ENCODE results near the gene SMAD4.
"Not testable (repeated sequence)": the region's sequence is repeated elsewhere in the genome, so short reads cannot be mapped to it uniquely, and the experiment has no call there.

The SMAD4 gene

DNA sequence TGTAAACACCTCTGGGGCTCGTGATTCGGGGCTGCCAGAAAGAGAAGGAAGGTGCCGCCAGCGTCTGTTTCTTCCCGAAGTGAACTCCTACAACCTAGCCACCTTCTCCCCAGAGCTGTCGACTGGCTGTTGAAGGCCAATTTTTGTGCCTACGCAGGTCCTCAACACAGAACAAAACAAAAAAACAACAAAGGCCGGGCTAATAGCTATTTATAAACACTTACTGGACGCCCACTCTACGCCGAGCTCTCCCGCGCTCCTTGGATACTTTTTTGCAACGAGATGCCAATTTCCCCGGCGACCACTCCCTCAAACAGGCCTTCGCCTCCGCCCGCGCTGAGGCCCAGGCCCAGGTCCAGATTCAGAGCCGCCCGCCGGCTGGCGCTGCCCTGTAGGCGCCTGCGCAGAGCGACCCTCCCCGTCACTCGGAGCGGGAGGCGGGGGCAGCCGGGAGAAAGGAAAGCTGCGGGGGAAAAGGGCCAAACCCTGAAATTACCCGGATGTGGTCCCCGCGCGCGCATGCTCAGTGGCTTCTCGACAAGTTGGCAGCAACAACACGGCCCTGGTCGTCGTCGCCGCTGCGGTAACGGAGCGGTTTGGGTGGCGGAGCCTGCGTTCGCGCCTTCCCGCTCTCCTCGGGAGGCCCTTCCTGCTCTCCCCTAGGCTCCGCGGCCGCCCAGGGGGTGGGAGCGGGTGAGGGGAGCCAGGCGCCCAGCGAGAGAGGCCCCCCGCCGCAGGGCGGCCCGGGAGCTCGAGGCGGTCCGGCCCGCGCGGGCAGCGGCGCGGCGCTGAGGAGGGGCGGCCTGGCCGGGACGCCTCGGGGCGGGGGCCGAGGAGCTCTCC is at the start of gene SMAD4:
TSS of gene SMAD4 (plus strand) at position 520 of the 843 bp plus-strand sequence. CDS start 16,834 bp downstream, outside the sequence.
- peak; percentile 91 for DNase-seq

DNA sequence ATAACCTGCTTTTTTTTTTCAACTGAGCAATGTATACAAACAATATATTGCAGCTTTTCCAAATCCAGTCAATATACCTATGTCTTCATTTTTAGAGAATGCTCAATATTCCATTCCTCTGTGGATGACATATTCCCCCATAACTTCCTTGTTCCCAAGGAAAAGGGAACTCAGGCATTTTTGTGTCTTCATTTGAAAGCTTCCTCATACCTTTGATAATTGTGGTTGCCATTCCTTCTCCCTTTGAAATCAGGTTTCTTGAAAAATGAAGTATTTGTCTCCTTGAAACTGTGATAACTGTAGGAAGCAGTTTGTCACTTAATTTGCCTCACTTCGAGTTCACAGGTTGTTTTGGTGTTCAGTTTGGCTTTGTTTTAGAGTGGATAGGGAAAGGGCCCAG is 48.6 kb upstream of the SMAD4 start:
- no peak for DNase-seq

DNA sequence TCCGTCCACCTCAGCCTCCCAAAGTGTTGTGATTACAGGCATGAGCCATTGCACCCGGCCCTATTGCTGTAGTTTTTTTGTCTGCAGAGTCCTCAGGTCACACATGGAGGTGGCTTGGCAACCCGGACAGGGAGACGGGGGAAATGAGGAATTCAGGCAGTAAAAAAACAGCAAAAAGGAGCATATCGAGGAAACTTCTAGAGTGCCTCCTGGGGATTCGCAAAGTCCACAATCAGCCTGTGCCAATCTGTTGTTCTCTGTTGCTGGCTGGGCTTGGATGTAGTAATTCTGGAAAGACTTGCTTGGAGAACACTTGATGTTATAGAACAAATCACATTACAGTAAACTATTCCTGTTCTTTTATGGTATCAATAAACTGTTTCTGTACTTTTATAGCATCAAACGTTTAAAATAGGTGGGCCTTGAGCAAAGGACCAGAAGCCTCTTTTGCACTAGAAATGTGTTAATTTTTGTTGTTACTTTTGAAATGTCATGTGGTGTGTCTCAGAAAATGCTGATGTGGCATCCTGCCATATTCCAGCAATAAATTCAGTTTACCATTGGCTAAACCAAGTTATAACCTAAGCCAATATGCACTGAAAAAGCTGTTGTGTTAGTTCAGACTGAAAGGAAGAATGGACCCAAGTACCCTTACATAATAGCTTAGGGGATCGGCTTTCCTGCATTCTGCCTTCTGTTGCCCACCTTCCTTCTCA is 47.8 kb upstream of the SMAD4 start:
- DNase-seq: no peak

DNA sequence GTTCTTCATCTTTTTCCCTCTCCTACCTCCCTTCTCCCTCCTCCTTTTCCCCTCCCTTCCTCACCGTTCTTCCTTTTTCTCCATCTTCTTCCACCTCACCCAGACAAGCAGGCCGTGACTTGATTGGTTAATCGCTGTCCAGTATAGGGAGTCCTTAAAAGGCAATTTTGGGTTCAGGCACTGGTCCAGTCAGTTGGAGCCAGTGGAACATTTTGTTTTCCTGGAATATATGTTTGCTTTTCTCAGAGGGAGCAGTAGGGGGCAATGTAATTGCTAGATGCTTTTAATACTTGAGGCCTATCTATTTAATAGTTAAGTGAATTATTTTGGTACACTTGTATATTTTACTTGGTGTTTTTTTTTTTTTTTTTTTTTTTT is 47.2 kb upstream of the SMAD4 start:
- DNase-seq: no peak

DNA sequence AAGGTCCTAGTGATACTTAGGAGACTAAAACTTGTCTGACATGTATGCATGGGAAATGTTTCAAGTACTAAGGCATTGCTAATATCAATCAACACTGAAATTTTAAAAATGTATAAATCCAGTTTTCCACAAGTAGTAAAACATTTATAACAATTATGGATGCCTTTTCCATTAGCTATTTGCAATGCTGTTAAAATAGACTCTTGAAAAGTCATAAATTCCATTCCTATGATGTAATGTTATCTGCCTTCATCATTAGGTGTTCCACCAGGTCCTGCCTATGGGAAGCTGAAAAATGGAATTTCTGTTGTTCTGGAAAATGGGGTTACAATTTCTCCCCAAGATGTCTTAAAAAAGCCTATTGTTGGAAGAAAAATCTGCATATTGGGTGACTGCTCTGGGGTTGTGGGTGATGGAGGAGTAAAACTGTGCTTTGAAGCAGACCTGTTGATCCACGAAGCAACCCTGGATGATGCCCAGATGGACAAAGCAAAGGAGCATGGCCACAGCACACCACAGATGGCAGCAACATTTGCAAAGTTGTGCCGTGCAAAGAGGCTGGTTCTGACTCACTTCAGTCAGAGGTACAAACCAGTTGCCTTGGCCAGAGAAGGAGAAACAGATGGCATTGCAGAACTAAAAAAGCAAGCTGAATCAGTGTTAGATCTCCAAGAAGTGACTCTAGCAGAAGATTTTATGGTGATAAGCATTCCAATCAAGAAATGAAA is 43.5 kb upstream of the SMAD4 start:
- DNase-seq: no peak

DNA sequence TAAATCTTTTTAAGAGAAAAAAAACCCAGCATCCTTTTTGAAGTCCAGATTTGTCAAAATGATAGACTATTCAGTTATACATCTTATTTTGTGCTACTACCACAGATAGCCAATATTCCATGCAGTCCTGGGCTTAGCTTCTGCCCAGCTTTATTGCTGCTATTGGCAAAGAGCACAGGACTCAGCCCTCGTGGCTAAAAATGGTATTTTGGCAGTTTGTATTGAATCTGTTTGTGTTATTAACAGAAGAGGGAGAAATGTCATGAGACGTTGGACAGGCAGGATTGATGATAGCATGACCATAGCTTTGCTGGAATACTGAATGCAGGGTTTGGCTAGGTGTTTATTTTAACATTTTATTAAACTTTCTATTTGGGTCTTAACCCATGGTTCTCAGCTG is 42.8 kb upstream of the SMAD4 start:
- DNase-seq: no peak

DNA sequence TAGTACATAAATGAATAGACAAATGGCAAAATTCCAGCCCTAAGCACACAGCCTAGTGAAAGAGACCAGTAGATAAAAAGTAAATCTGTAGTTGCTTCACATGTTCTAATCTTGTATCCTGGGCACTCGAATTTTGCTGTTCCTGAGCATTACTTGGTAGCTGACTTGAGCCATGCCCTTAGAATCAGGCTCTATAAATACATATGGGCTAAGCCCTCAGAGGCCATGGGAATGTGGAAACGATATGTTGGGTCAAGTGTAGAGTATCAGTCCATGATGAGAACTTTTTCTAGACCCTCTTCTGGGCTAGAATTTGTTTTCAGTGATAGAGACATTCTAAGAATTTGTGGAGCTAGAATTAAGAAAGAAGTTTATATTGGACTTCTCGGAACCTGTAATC is 40.3 kb upstream of the SMAD4 start:
- no peak for DNase-seq

DNA sequence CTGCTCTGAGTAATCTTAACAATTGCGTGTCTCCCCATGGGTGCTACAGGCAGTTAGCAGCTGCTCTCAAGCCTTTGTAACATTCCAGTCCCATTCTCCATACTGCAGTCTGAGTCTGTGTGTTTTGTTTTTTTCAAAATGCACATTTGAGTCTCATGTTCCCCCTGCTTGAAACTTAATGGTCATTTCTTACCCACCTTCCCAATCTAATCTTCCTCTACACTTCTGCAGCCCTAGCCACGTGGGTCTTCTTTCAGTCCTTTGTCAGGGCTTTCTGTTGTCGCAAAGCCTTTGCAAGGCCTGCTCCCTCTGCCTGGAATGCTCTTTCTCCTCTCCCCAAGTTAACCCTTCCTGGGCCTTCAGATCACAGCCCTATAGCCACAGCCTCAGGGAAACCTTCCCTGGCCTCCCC is 37.7 kb upstream of the SMAD4 start:
- DNase-seq: no peak

DNA sequence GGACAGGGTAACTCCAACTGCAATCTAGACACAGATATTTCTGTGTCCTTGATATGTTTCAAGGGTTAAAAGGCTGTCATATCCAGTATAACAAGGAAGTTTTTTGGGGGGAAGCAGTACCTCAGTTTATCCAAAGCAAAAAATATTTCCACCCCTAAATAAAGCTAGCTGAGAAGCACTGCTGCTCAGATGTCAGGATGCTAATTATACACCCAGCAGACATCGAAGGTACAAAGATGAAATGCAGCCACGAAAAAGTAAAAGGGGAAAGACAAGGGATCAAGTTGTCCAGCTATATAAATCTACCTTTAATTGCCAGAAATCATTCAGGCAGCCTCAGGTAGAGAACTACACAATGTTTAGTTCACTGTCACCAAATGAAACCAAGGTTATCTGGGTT is 36.0 kb upstream of the SMAD4 start:
- no peak for DNase-seq

DNA sequence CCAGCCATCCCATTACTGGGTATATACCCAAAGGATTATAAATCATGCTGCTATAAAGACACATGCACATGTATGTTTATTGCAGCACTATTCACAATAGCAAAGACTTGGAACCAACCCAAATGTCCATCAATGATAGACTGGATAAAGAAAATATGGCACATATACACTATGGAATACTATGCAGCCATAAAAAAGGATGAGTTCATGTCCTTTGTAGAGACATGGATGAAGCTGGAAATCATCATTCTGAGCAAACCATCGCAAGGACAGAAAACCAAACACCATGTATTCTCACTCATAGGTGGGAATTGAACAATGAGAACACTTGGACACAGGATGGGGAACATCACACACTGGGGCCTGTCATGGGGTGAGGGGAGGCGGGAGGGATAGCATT is 26.8 kb upstream of the SMAD4 start:
- DNase-seq: not testable (repeated sequence)

DNA sequence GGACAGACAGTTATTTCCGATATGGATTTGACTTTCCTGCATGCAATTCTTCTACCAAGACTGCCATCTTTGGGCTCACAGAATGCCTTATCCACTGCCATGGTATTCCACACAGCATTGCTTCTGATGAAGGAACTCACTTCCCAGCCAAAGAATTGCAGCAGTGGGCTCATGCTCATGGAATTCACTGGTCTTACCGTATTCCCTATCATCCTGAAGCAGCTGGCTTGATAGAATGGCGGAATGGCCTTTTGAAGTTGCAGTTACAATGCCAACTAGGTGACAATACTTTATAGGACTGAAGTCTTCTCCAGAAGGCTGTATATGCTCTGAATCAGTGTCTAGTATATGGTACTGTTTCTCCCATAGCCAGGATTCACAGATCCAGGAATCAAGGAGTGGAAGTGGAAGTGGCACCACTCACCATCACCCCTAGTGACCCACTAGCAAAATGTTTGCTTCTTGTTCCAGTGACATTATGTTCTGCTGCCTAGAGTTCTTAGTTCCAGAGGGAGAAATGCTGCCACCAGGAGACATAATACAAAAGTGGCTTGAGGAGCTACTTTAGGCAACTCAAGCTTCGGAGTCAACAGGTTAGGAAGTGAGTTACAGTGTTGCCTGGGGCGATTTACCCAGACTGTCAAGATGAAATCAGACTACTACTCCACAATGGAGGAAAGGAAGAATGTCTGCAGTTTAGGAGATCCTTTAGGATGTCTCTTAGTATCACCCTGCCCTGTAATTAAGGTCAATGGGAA is 23.8 kb upstream of the SMAD4 start:
- no peak for DNase-seq

DNA sequence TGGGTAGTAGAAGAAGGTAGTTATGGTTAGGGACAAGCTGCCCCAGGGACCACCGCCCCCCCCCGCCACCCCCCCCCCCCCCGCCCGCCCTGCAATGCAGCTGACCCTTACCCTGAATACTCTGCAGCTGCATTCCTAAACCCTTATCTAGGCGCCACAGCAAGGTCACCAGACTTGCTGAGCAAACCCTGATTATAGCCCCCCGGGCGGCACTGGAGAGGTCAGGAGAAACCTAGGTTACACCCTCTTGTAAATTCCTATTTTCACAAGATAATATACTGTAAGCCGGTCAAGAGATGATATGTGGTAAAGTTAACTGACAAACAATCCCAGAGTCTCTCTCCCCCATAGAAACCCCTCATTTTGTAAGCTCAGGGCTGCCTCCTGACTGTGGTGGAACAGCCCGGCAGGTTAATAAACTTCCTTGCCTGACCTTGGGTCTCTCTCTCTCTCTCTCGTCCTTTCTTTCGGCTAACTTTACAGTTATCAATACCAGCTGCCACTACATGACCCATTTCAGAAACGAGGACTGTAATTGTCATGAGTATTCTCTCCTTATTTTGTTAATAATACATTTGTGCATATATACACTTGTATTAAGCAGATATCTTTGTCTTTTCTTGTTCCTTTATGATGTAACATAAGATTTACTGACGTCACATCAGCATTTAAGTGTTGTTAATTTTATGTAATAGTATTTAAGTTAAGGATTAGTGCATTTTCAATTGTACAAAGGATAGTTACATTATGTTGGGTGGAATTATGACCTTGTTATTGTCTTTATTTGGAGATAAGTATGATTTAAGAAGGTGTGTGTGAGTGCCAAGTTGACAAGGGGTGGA is 22.8 kb upstream of the SMAD4 start:
- DNase-seq: no peak

DNA sequence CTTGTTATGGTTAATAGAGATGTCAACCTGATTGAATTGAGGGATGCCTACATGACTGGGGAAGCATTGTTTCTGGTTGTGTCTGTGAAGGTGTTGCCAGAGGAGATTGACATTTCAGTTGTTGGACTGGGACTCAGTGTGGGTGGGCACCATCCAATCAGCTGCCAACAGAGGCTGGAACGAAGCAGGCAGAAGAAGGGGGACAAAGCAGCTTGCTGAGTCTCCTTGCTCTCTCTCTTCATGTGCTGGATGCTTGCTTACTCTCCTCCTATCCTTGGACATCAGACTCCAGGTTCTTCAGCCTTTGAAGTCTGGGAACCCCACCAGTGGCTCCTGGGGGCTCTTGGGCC is 22.2 kb upstream of the SMAD4 start:
- no peak for DNase-seq

DNA sequence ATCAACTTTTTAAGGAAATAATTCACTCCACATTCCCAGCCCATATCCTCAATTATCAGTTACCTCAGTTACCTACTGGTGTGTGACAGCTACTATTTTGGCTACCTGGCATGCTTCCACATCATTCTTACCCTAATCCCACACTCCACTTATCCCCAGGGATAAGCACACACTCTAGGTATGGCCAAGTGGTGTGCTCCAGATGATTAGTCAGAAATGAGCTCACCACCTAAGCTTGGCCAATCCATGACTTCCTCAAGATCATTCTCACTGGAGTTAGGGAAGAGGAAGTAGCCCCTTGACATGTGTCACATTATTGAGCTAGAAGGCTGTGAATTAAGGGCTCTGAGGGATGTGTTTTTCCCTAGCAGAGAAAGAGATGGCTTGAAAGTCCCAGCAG is 20.9 kb upstream of the SMAD4 start:
- DNase-seq: peak; percentile 44

DNA sequence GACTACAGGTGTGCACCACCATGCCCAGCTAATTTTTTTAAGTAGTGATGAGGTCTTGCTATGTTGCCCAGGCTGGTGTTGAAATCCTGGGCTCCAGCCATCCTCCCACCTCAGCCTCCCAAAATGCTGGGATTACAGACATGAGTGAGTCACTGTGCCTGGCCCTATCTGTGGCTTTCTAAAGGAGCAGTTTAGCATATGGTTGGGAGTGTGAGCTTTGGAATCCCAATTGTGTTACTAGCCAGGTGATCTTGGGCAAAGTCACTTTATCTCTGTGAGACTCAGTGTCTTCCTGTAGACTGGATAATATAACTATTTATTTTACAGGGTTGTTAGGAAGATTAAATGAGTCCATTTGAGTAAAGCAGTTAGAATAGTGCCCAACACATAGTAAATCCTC is 19.8 kb upstream of the SMAD4 start:
- no peak for DNase-seq

DNA sequence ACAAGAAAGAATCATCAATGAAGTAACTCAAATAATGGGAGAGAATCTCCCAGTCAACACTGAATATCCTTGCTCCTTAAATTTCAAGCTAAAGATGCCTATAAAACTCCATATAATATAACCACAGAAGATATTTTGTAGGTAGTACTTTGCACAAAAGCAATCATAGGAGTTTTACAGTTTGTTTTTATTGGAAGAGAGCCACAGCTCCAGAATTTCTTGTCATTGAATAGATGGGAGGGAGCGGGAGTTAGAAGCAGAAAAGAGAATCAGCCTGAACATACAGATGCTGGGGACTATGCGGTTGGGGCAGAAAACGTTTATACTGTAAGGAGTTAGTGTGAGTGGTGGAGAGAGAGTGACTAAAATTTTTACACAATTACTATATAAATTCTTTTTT is 18.3 kb upstream of the SMAD4 start:
- no peak for DNase-seq

DNA sequence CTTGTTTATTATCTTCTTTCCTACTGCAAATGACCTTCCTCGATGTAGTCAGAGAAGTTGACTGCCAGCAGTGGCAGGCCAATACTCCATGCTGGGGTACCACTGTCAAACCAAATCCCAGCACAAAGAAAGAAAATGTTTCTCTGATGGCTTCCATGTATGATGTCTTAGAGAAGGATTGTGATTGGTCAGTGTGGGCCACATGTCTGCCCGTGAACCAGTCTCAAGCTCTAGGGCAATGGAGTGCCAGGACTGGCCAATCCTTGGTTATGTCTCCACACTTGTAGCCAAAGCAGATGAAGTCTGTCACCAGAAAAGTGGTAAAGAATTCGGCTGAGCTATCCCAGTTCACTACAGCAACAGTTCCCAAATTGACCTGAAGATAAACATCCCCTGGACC is 17.6 kb upstream of the SMAD4 start:
- DNase-seq: no peak

DNA sequence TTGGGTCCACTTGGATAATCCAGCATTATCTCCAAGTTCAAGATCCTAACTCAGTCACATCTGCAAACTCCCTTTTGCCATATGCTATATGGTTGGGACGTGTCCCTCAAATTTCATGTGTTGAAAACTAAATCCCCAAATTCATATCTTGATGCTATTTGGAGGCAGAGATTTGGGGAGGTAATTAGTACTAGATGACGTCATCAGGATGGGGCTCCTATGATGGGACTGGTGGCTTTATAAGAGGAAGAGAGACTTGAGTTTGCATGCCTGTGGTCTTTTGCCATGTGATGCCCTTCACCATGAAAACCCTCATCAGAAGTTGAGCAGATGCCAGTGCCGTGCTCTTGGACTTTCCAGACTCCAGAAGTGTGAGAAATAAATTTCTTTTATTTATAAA is 16.8 kb upstream of the SMAD4 start:
- DNase-seq: no peak

DNA sequence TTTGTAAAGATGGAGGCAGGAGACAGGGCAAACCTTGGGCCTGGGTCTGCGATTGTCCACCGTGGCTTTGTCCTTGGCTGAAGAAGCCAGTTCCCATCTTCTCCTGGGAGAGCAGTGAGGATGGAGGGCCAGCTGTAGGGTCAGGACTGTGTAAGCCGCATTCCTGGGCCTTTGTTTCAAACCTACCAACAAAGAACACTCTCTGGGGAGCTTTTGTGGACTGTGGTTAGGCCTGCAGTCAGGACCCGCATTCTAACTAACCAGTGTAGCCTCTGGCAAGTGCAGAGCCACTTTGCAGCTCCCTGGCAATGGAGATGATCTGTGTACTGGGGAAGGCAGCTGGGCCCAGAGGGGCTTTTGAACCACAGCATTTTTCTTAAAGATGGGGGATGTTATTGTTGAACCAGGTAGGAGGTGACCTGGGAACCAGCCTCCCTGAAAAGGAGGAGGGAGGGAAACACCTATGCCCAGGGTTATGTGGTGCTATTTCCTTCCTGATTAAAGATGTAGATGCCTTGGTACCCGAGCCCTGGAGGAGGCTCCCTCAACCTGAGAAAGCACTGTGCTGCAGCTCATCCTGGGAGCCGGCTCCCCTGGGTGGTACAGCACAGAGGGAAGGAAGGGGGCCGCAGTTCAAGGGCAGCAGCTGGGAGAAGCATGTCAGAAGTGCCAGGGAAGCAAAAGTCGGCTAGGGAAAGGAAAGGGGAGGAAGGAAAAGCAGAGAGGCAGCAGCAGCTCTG is 12.7 kb upstream of the SMAD4 start:
- no peak for DNase-seq

DNA sequence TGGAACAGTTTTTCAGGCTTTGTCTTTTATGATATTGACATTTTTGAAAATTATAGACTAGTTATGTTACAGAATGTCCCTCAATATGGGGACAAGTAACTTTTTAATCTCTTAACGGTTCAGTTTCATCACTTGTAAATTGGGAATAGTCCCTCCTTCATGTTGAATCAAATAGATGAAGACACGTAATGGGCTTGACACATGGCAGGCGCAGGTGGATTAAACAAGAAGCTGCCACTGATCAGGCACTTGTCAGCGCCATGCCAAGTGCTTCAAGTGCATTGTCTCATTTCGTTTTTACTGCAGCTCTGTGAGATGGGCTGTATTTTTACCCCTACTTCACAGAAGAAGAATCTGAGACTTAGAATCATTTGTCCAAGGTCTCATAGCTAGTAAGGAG is 9.5 kb upstream of the SMAD4 start:
- DNase-seq: peak; percentile 5

DNA sequence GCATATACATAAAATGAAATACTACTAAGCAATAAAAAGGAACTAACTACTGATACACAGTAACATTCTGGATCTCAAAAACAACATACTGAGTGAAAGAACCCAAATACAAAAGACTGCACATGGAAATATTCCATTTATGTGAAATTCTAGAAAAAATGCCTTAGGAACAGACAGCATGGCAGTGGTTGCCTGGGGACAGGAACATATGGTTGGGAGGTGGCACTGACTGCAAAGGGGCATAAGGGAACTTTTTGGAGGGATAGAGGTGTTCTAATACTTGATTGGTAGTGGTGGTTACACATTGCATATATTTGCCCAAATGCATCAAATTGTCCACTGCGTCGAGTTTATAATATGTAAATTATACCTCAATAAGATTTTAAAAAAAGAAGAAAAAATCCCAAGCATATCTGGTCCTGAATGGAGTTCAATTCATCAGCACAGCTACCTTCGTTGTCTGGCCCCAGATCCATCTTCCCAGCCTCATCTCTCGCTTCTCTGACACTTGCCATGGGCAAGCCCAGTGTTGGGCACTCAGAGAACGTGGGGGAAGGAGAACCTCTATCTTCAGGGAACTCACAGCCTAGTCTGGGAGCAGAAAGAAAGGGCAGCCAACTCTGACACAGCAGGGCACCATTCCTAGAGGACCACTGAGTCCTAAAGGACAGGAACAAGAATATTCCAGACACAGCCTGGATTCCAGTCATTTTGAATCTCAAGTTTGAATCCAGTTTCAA is 8.6 kb upstream of the SMAD4 start:
- DNase-seq: no peak
